ENCODE measurements around the gene GRM7. TPM values are rescaled to one million over a fixed set of nuclear protein-coding genes. Genes with fewer than 3 reads are reported as not detected.

Gene GRM7
- total and polyA plus RNA-seq, 2 donors = 0.14 to 1.7 TPM

DNA sequence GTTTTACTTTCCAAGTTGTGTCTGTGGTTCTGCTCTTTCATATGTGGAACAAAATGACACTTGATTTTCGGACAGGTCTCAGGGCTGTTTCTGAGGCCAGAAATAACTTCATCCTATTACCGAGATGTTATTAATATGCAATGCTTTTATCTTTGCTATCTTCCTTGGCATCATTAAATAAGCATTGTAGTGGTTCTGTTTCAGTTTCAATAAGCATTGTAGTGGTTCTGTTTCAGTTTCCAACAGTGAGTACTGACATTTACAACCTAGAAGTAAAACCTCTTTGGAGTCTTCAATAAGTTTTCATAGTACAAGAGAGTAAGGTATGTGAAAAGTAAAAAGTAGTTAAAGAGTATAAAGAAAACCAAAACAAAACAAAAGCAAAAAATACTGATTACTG lies 746.2 kb downstream of the GRM7 start:
- 91% methylated on average over 2 of the region's 2 CpGs for WGBS
- no peak overlapping the region for H3K27ac ChIP-seq (ENCODE audit: low read depth in 1 of 2, low read length in 1 of 2)
- no peak for DNase-seq (ENCODE audit: low read depth in 6 of 9, low spot score in 9 of 9)
- no peaks in the 10 kb centered on the region for H3K9me3 ChIP-seq (ENCODE audit: control insufficient read depth in 2 of 2, insufficient read depth in 1 of 2, low read length in 1 of 2)
- no peaks in the 10 kb centered on the region for H3K36me3 ChIP-seq (ENCODE audit: control insufficient read depth in 2 of 2, insufficient read depth in 2 of 2, low read length in 1 of 2)
- H3K4me1 ChIP-seq (ENCODE audit: control insufficient read depth in 2 of 2, insufficient read depth in 2 of 2, low read length in 2 of 2) = no peaks in the 10 kb centered on the region
- no peak overlapping the region for H3K4me3 ChIP-seq (ENCODE audit: low read length in 2 of 2)
- H3K27me3 ChIP-seq (ENCODE audit: control insufficient read depth in 2 of 2, insufficient read depth in 1 of 2, low read length in 1 of 2) = no peaks in the 10 kb centered on the region

DNA sequence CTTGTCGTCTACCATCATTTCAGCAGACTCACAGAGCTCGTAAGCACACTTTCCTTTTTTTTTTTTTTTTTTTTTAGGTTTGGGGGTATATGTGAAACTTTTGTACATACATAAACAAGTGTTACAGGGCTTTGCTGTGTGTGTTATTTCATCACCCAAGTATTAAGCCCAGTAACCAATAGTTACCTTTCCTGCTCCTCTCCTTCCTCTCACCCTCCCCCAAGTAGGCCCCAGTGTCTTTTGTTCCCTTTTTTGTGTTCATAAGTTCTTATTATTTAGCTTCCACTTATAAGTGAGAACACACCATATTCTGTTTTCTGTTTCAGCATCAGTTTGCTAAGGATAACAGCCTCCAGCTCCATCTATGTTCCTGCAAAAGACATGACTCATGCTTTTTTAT lies 746.8 kb downstream of the GRM7 start:
- no peaks in the 10 kb centered on the region for H3K36me3 ChIP-seq (ENCODE audit: control insufficient read depth in 2 of 2, insufficient read depth in 2 of 2, low read length in 1 of 2)
- H3K27ac ChIP-seq (ENCODE audit: low read depth in 1 of 2, low read length in 1 of 2) = no peak overlapping the region
- H3K9me3 ChIP-seq (ENCODE audit: control insufficient read depth in 2 of 2, insufficient read depth in 1 of 2, low read length in 1 of 2) = no peaks in the 10 kb centered on the region
- H3K4me1 ChIP-seq (ENCODE audit: control insufficient read depth in 2 of 2, insufficient read depth in 2 of 2, low read length in 2 of 2) = no peaks in the 10 kb centered on the region
- 94% methylated on average over 2 of the region's 2 CpGs for WGBS
- H3K4me3 ChIP-seq (ENCODE audit: low read length in 2 of 2) = no peak overlapping the region
- no peak for DNase-seq (ENCODE audit: low read depth in 6 of 9, low spot score in 9 of 9)
- H3K27me3 ChIP-seq (ENCODE audit: control insufficient read depth in 2 of 2, insufficient read depth in 1 of 2, low read length in 1 of 2) = no peaks in the 10 kb centered on the region

DNA sequence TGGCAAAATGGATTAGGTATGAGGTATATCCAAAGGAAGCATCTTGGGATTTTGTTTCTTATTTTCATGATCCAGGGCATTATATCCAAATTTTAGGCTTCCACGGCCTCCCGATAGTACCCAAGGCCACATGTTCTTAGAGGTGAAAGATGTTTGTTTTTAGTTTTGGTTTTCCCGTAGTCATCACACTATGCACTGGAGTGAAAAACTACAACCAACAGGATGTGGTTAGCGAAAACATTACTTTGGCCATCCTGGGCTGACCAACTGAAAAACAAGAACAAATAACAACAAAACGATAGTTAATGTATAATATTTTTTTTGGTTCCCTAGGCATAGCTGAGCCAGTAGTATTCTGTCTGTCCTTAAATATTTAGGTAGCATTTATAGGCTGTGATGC lies 749.7 kb downstream of the GRM7 start:
- 95% methylated on average over 5 of the region's 5 CpGs for WGBS
- H3K9me3 ChIP-seq (ENCODE audit: control insufficient read depth in 2 of 2, insufficient read depth in 1 of 2, low read length in 1 of 2) = no peaks in the 10 kb centered on the region
- no peak for DNase-seq (ENCODE audit: low read depth in 6 of 9, low spot score in 9 of 9)
- no peak overlapping the region for H3K4me3 ChIP-seq (ENCODE audit: low read length in 2 of 2)
- no peaks in the 10 kb centered on the region for H3K27me3 ChIP-seq (ENCODE audit: control insufficient read depth in 2 of 2, insufficient read depth in 1 of 2, low read length in 1 of 2)
- no peak overlapping the region for H3K27ac ChIP-seq (ENCODE audit: low read depth in 1 of 2, low read length in 1 of 2)
- H3K36me3 ChIP-seq (ENCODE audit: control insufficient read depth in 2 of 2, insufficient read depth in 2 of 2, low read length in 1 of 2) = no peaks in the 10 kb centered on the region
- H3K4me1 ChIP-seq (ENCODE audit: control insufficient read depth in 2 of 2, insufficient read depth in 2 of 2, low read length in 2 of 2) = no peaks in the 10 kb centered on the region

DNA sequence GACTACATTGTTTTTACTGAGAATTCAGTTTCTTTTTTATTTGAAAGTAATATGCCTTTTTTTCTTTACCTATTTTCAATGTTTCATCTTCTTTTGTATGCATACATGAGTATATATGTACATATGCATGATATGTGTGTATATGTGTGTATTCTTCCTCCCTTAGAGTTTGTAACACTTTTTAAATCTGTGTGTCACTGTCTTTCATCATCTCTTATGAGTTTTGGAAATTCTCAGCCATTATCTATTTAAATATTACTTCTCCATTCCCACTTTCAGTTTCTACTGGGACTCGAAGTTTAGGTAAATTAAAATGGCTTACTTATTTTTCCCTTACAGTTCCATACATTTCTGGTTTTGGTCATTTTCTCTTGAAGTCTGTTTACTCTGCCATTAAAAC lies 754.1 kb downstream of the GRM7 start:
- Histone ChIP-seq H3K9me3 (ENCODE audit: control insufficient read depth in 2 of 2, insufficient read depth in 1 of 2, low read length in 1 of 2) (no peaks in the 10 kb centered on the region), H3K4me1 (ENCODE audit: control insufficient read depth in 2 of 2, insufficient read depth in 2 of 2, low read length in 2 of 2) (no peaks in the 10 kb centered on the region), H3K27me3 (ENCODE audit: control insufficient read depth in 2 of 2, insufficient read depth in 1 of 2, low read length in 1 of 2) (no peaks in the 10 kb centered on the region), H3K36me3 (ENCODE audit: control insufficient read depth in 2 of 2, insufficient read depth in 2 of 2, low read length in 1 of 2) (no peaks in the 10 kb centered on the region), H3K27ac (ENCODE audit: low read depth in 1 of 2, low read length in 1 of 2) (no peak overlapping the region), H3K4me3 (ENCODE audit: low read length in 2 of 2) (no peak overlapping the region)
- no peak for DNase-seq (ENCODE audit: low read depth in 6 of 9, low spot score in 9 of 9)
- WGBS = 94% methylated on average over 1 of the region's 1 CpG

DNA sequence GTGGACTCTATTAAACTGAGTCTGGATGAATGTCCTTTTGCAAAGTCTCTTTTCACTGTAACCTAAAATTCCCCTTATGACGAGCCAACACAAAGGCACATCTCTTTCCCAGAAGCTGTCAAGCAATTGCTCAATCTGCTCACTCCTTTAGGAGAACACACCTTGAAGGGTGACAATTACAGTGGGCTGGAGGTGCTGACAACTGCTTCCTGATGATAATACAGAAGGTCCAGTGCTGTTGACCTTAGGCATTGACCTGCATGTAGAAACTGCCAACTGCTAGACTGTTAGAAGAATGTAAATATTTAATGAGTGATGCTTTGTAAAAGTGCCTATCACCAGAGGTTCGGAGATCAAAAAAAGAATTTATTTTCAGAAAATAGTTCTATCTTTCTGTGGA lies 757.7 kb downstream of the GRM7 start:
- Histone ChIP-seq H3K4me3 (ENCODE audit: low read length in 2 of 2) (no peak overlapping the region), H3K27me3 (ENCODE audit: control insufficient read depth in 2 of 2, insufficient read depth in 1 of 2, low read length in 1 of 2) (no peaks in the 10 kb centered on the region), H3K36me3 (ENCODE audit: control insufficient read depth in 2 of 2, insufficient read depth in 2 of 2, low read length in 1 of 2) (no peaks in the 10 kb centered on the region), H3K4me1 (ENCODE audit: control insufficient read depth in 2 of 2, insufficient read depth in 2 of 2, low read length in 2 of 2) (no peaks in the 10 kb centered on the region), H3K9me3 (ENCODE audit: control insufficient read depth in 2 of 2, insufficient read depth in 1 of 2, low read length in 1 of 2) (no peaks in the 10 kb centered on the region), H3K27ac (ENCODE audit: low read depth in 1 of 2, low read length in 1 of 2) (no peak overlapping the region)
- WGBS = 89% methylated on average over 2 of the region's 2 CpGs
- peak in 1 of 9 donors; percentile 5 for DNase-seq (ENCODE audit: low read depth in 6 of 9, low spot score in 9 of 9)

DNA sequence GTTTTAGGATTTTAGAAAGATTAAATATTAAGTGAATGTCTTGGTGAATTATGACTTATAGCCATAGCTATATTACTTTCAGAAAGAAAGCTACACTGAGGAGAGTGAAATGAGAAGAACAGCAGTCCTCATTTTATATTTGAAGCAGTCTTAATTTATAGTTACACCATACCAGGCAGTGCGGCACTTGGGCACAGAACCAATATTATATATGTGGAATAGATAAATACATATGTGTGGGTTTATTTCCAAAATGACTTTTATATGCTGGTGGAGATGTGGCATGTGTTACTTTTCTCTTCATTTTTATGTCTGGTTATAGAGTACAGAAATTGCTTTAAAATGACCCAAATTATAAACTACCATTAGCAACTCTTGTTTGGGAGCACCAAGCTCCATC lies 759.5 kb downstream of the GRM7 start:
- Histone ChIP-seq H3K4me1 (ENCODE audit: control insufficient read depth in 2 of 2, insufficient read depth in 2 of 2, low read length in 2 of 2) (no peaks in the 10 kb centered on the region), H3K36me3 (ENCODE audit: control insufficient read depth in 2 of 2, insufficient read depth in 2 of 2, low read length in 1 of 2) (no peaks in the 10 kb centered on the region), H3K27me3 (ENCODE audit: control insufficient read depth in 2 of 2, insufficient read depth in 1 of 2, low read length in 1 of 2) (no peaks in the 10 kb centered on the region), H3K27ac (ENCODE audit: low read depth in 1 of 2, low read length in 1 of 2) (no peak overlapping the region), H3K4me3 (ENCODE audit: low read length in 2 of 2) (no peak overlapping the region), H3K9me3 (ENCODE audit: control insufficient read depth in 2 of 2, insufficient read depth in 1 of 2, low read length in 1 of 2) (no peaks in the 10 kb centered on the region)
- no peak for DNase-seq (ENCODE audit: low read depth in 6 of 9, low spot score in 9 of 9)
- WGBS = 99% methylated on average over 1 of the region's 1 CpG

DNA sequence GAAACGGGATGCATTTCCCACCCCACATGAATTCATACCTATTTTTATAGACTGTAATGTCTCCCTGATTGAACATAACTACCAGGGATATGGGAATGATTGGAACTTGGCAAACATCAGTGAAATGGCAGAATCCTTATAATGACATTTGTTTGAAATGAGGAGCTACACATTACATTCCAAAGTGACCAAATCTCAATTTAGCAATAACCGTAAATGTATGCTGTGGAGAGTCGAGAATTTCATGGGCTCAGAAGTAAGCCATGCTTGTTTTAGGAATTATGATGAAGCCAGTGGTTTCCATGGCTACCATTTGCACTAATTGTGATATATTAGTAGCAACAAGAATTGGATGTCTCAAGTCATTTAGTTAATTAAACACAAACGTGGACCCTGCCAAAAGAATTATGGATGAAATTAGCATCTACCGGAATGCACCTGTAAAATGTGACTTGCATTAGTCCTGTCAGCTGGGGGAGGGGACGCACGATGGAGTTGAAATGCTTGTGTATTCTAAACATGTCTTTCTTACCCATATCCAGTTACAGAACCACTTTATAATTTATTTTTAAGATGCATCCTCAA lies 760.2 kb downstream of the GRM7 start:
- no peaks in the 10 kb centered on the region for H3K27me3 ChIP-seq (ENCODE audit: control insufficient read depth in 2 of 2, insufficient read depth in 1 of 2, low read length in 1 of 2)
- 93% methylated on average over 7 of the region's 7 CpGs for WGBS
- no peak overlapping the region for H3K27ac ChIP-seq (ENCODE audit: low read depth in 1 of 2, low read length in 1 of 2)
- H3K9me3 ChIP-seq (ENCODE audit: control insufficient read depth in 2 of 2, insufficient read depth in 1 of 2, low read length in 1 of 2) = no peaks in the 10 kb centered on the region
- no peak for DNase-seq (ENCODE audit: low read depth in 6 of 9, low spot score in 9 of 9)
- no peaks in the 10 kb centered on the region for H3K4me1 ChIP-seq (ENCODE audit: control insufficient read depth in 2 of 2, insufficient read depth in 2 of 2, low read length in 2 of 2)
- no peak overlapping the region for H3K4me3 ChIP-seq (ENCODE audit: low read length in 2 of 2)
- no peaks in the 10 kb centered on the region for H3K36me3 ChIP-seq (ENCODE audit: control insufficient read depth in 2 of 2, insufficient read depth in 2 of 2, low read length in 1 of 2)

DNA sequence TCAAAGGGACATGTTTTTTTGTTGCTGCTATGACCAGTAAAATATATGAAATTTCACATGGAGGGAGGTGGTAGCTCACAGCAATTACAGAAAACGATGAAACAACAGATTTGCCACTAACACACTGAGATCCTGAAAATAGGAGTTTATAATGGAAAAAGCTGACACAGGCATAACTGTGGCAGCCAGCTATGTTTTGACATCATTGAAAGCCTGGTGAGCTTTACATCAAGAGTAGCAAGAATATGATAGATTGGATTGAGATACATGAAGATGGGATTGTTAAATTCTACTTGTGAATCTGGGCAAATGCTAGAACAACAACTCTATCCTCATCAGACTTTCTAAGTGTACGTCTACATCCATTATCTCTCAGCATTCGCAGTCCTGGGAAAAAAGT lies 760.7 kb downstream of the GRM7 start:
- no peak overlapping the region for H3K4me3 ChIP-seq (ENCODE audit: low read length in 2 of 2)
- no peaks in the 10 kb centered on the region for H3K9me3 ChIP-seq (ENCODE audit: control insufficient read depth in 2 of 2, insufficient read depth in 1 of 2, low read length in 1 of 2)

DNA sequence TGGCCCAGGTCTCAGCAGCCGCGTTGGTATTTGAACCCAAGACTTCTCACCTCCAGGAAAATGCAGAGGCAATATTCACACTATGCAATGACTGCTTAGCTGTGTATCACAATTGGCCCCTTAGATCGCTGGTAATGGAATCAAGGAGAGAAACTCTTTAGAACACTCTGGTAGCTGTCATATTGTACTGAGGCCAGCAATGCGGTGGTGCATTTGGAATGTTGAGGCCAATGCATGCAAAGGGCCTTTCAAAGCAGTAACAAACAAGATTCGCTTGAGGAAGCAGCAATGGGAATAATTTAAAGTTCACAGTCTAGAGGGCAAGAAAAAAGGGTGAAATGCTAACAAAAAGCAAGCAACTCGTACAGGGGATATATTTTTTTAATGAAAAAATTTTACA lies 764.1 kb downstream of the GRM7 start:
- Histone ChIP-seq H3K4me3 (ENCODE audit: low read length in 2 of 2) (no peak overlapping the region), H3K27ac (ENCODE audit: low read depth in 1 of 2, low read length in 1 of 2) (no peak overlapping the region), H3K27me3 (ENCODE audit: control insufficient read depth in 2 of 2, insufficient read depth in 1 of 2, low read length in 1 of 2) (no peaks in the 10 kb centered on the region), H3K36me3 (ENCODE audit: control insufficient read depth in 2 of 2, insufficient read depth in 2 of 2, low read length in 1 of 2) (no peaks in the 10 kb centered on the region), H3K4me1 (ENCODE audit: control insufficient read depth in 2 of 2, insufficient read depth in 2 of 2, low read length in 2 of 2) (no peaks in the 10 kb centered on the region), H3K9me3 (ENCODE audit: control insufficient read depth in 2 of 2, insufficient read depth in 1 of 2, low read length in 1 of 2) (no peaks in the 10 kb centered on the region)
- DNase-seq (ENCODE audit: low read depth in 6 of 9, low spot score in 9 of 9) = no peak
- WGBS = 95% methylated on average over 6 of the region's 6 CpGs

More for the DNA sequence above, 760.7 kb downstream of the GRM7 start:
- Histone ChIP-seq H3K4me1 (ENCODE audit: control insufficient read depth in 2 of 2, insufficient read depth in 2 of 2, low read length in 2 of 2) (no peaks in the 10 kb centered on the region), H3K27me3 (ENCODE audit: control insufficient read depth in 2 of 2, insufficient read depth in 1 of 2, low read length in 1 of 2) (no peaks in the 10 kb centered on the region), H3K36me3 (ENCODE audit: control insufficient read depth in 2 of 2, insufficient read depth in 2 of 2, low read length in 1 of 2) (no peaks in the 10 kb centered on the region), H3K27ac (ENCODE audit: low read depth in 1 of 2, low read length in 1 of 2) (no peak overlapping the region)
- WGBS = 95% methylated on average over 3 of the region's 3 CpGs
- DNase-seq (ENCODE audit: low read depth in 6 of 9, low spot score in 9 of 9) = no peak

All from thymus (tissue), 11 donors.